HepG2 (cell line): ENCODE data around the gene CHEK1. TPM values are rescaled to one million over a fixed set of nuclear protein-coding genes. Genes with fewer than 3 reads are reported as not detected.

Source experiments
- KDM2A ChIP-seq: sonication (generic); formaldehyde crosslinking; IDR thresholded peaks from 2 replicates; pipeline ENCODE4 v1.4.0; 2020; ENCODE audit warnings: low read depth, missing genetic modification reagents, borderline replicate concordance
- TBX3 ChIP-seq: fragments of 450-650 bp; IDR thresholded peaks from 2 replicates; pipeline ENCODE4 v1.6.1; 2017; ENCODE audit warnings: antibody characterized with exemption, mild to moderate bottlenecking, inconsistent platforms, borderline replicate concordance
- TOE1 ChIP-seq: sonication (generic); formaldehyde crosslinking; IDR thresholded peaks from 2 replicates; pipeline ENCODE4 v1.4.0; 2020; ENCODE audit warnings: mild to moderate bottlenecking, missing genetic modification reagents
- ZBTB38 ChIP-seq: sonication (generic); formaldehyde crosslinking; IDR thresholded peaks from 2 replicates; pipeline ENCODE4 v1.5.1; 2020; ENCODE audit warnings: mild to moderate bottlenecking, missing genetic modification reagents
- ZFP37 ChIP-seq: sonication (generic); formaldehyde crosslinking; IDR thresholded peaks from 2 replicates; pipeline ENCODE4 v1.4.0; 2020; ENCODE audit warnings: missing genetic modification reagents, borderline replicate concordance
- ZNF326 ChIP-seq: sonication (generic); formaldehyde crosslinking; IDR thresholded peaks from 2 replicates; pipeline ENCODE4 v1.4.0; 2020; ENCODE audit warnings: missing genetic modification reagents, borderline replicate concordance
- polyA plus RNA-seq, 8 experiments: library from polyadenylated mRNA; depleted of rRNA in 3 of 8; stranded (reverse) in 7 of 8; unstranded in 1 of 8; fragments of >200 nt; fragmentation: Illumina TruSeq in 4 of 8; extraction: Trizol in 4 of 8; gene quantifications; 2 replicates each; pipeline versions ENCODE4 v1.2.1 to v1.2.3, GENCODE V29; 2011 to 2016; ENCODE audit warnings: low read depth in 4 of 8, missing spikeins in 1 of 8, mixed read lengths in 1 of 8; ENCODE audit not compliant: insufficient read depth in 1 of 8
- total RNA-seq, 5 experiments: library from RNA; depleted of rRNA; stranded (reverse); fragments of >200 nt; fragmentation: Illumina TruSeq; extraction: Trizol; gene quantifications; 2 replicates each; pipeline ENCODE4 v1.2.3, GENCODE V29; 2016; ENCODE audit warnings: low read depth in 1 of 5
- TF ChIP-seq, protein P1 (sequence below): IDR thresholded peaks from 2 replicates; pipeline ENCODE4 v1.6.1; 2012; ENCODE audit warnings: inconsistent platforms
- TF ChIP-seq, protein P2 (sequence below): sonication (generic); formaldehyde crosslinking; IDR thresholded peaks from 2 replicates; pipeline ENCODE4 v1.5.0; 2020; ENCODE audit warnings: missing genetic modification reagents
- TF ChIP-seq, protein P3 (sequence below), 2 experiments: fragments of 450-650 bp in 1 of 2; sonication (generic) in 1 of 2; formaldehyde crosslinking in 1 of 2; IDR thresholded peaks; 2 replicates each; pipeline versions ENCODE4 v1.6.1 to v1.8.0; 2016 to 2022; ENCODE audit warnings: antibody characterized with exemption in 1 of 2, mild to moderate bottlenecking in 1 of 2, missing genetic modification reagents in 1 of 2
- TF ChIP-seq, protein P4 (sequence below): sonication (generic); formaldehyde crosslinking; IDR thresholded peaks from 2 replicates; pipeline ENCODE4 v1.4.0; 2020; ENCODE audit warnings: missing genetic modification reagents, borderline replicate concordance

CHEK1 gene
- total and polyA plus RNA-seq, 2 of the 13 experiments (the other 11 are each of a cell fraction or from before 2014, with no cell fraction given), result 17.8 to 83.2 TPM

DNA sequence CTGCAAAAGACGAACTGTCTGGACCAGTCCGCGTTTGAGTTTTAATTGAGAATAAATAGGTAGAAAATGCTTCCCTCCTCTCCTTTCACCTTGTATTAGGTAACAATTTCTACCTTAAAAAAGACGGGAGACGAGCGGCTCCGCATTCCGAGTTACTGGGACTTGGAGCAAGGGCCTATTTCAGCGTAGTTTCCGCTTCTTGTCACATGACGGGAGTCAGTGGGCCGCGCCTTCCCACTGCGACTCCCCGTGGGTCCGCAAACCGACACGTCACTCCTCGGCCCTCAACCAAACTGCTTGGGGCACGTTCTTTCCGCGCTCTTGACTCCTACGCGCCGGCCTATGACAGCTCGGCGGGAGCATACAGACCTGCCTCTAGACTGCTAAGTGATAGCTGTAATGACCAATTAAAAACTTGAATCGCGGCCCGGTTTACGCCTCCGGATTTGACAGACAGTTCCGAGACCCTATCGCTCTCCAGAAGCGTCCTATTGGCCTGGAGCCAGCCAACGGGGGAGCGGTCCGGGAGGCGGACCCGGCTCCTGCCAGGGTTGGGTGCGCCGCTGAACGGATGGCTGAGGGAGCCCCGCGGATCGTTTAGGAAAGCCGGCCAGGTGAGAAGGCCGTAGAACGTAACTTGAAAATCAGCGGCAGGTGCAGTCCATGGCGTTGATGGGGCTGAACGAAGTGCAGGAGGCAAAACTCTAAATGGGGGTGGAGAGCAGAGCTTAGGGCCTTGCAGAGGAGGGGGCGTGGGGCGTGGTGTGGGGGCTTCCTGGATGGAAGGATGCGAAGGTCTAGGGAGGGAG is 32.5 kb upstream of the CHEK1 start, which contains the start of gene STT3A (continued):
- TF ChIP-seq KDM2A, result peak; percentile 72
- no peak for TF ChIP-seq ZNF326
- no peak for TF ChIP-seq TOE1 (CRISPR knock-in tag)
- TF ChIP-seq ZBTB38 (CRISPR knock-in tag), result no peak
- TF ChIP-seq, protein P1, sequence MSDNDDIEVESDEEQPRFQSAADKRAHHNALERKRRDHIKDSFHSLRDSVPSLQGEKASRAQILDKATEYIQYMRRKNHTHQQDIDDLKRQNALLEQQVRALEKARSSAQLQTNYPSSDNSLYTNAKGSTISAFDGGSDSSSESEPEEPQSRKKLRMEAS, result peak; percentile 89
- TF ChIP-seq ZFP37 (CRISPR knock-in tag), result peak; percentile 75; the same call in 1 of the 2 replicates
- TF ChIP-seq TBX3, result peak; percentile 70; the same call in 1 of the 2 replicates
- TF ChIP-seq, protein P2, sequence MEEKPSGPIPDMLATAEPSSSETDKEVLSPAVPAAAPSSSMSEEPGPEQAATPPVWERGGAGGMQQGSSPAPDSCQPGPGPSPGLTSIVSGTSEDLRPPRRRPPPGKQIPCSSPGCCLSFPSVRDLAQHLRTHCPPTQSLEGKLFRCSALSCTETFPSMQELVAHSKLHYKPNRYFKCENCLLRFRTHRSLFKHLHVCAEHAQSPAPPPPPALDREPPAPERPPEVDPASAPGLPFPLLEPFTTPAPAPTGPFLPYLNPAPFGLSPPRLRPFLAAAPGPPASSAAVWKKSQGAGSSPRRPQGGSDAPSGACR (CRISPR knock-in tag), result 0 out of 2 replicates have a peak, but pooled peaks have one; percentile 36
- TF ChIP-seq, protein P3, sequence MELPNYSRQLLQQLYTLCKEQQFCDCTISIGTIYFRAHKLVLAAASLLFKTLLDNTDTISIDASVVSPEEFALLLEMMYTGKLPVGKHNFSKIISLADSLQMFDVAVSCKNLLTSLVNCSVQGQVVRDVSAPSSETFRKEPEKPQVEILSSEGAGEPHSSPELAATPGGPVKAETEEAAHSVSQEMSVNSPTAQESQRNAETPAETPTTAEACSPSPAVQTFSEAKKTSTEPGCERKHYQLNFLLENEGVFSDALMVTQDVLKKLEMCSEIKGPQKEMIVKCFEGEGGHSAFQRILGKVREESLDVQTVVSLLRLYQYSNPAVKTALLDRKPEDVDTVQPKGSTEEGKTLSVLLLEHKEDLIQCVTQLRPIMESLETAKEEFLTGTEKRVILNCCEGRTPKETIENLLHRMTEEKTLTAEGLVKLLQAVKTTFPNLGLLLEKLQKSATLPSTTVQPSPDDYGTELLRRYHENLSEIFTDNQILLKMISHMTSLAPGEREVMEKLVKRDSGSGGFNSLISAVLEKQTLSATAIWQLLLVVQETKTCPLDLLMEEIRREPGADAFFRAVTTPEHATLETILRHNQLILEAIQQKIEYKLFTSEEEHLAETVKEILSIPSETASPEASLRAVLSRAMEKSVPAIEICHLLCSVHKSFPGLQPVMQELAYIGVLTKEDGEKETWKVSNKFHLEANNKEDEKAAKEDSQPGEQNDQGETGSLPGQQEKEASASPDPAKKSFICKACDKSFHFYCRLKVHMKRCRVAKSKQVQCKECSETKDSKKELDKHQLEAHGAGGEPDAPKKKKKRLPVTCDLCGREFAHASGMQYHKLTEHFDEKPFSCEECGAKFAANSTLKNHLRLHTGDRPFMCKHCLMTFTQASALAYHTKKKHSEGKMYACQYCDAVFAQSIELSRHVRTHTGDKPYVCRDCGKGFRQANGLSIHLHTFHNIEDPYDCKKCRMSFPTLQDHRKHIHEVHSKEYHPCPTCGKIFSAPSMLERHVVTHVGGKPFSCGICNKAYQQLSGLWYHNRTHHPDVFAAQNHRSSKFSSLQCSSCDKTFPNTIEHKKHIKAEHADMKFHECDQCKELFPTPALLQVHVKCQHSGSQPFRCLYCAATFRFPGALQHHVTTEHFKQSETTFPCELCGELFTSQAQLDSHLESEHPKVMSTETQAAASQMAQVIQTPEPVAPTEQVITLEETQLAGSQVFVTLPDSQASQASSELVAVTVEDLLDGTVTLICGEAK (IDR thresholded peaks at IDR 0.05), result no peak
- TF ChIP-seq, protein P3 (CRISPR knock-in tag; IDR thresholded peaks at IDR 0.05), result no peak; the same call in 1 of the 2 replicates
- TF ChIP-seq, protein P4, sequence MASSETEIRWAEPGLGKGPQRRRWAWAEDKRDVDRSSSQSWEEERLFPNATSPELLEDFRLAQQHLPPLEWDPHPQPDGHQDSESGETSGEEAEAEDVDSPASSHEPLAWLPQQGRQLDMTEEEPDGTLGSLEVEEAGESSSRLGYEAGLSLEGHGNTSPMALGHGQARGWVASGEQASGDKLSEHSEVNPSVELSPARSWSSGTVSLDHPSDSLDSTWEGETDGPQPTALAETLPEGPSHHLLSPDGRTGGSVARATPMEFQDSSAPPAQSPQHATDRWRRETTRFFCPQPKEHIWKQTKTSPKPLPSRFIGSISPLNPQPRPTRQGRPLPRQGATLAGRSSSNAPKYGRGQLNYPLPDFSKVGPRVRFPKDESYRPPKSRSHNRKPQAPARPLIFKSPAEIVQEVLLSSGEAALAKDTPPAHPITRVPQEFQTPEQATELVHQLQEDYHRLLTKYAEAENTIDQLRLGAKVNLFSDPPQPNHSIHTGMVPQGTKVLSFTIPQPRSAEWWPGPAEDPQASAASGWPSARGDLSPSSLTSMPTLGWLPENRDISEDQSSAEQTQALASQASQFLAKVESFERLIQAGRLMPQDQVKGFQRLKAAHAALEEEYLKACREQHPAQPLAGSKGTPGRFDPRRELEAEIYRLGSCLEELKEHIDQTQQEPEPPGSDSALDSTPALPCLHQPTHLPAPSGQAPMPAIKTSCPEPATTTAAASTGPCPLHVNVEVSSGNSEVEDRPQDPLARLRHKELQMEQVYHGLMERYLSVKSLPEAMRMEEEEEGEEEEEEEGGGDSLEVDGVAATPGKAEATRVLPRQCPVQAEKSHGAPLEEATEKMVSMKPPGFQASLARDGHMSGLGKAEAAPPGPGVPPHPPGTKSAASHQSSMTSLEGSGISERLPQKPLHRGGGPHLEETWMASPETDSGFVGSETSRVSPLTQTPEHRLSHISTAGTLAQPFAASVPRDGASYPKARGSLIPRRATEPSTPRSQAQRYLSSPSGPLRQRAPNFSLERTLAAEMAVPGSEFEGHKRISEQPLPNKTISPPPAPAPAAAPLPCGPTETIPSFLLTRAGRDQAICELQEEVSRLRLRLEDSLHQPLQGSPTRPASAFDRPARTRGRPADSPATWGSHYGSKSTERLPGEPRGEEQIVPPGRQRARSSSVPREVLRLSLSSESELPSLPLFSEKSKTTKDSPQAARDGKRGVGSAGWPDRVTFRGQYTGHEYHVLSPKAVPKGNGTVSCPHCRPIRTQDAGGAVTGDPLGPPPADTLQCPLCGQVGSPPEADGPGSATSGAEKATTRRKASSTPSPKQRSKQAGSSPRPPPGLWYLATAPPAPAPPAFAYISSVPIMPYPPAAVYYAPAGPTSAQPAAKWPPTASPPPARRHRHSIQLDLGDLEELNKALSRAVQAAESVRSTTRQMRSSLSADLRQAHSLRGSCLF (CRISPR knock-in tag), result no peak
